Inflammatory macrophage treated with lipopolysaccharide for 4 hours (primary cell): ENCODE results near the gene TMED7.
A peak's percentile ranks its signal among the peaks of the same experiment; 100 is the strongest.

ENCODE experiments used
- DNase-seq: peaks from one replicate; pipeline ENCODE4 v3.0.0-alpha.2; 2020

The TMED7 gene

GRCh38 chr5:115626445-115626823, 598 bp upstream of the TMED7 start:
- DNase-seq: no peak

- peak; percentile 16 for DNase-seq
Measured at GRCh38 chr5:115624994-115625393, 842 bp downstream of the TMED7 start.

- DNase-seq: no peak
Measured at GRCh38 chr5:115623658-115624057, 2.2 kb downstream of the TMED7 start.

GRCh38 chr5:115621365-115621900, 4.4 kb downstream of the TMED7 start:
- no peak for DNase-seq

GRCh38 chr5:115616892-115617291, 8.9 kb downstream of the TMED7 start:
- no peak for DNase-seq

- no peak for DNase-seq
Measured at GRCh38 chr5:115616472-115616871, 9.4 kb downstream of the TMED7 start.

GRCh38 chr5:115611873-115612272, 14.0 kb downstream of the TMED7 start:
- DNase-seq: no peak

- DNase-seq: no peak
Measured at GRCh38 chr5:115607935-115608334, 17.9 kb downstream of the TMED7 start.

GRCh38 chr5:115605436-115605835, 20.4 kb downstream of the TMED7 start:
- DNase-seq: no peak

GRCh38 chr5:115602591-115603125, 23.2 kb downstream of the TMED7 start:
- DNase-seq: no peak

GRCh38 chr5:115601701-115602590, 23.9 kb downstream of the TMED7 start, which contains the start of gene TICAM2:
TICAM2 (minus strand) TSS chr5:115602479; CDS start chr5:115581256, 21,223 bp downstream.
- peak; percentile 89 for DNase-seq

- DNase-seq: no peak
Measured at GRCh38 chr5:115600766-115601165, 25.1 kb downstream of the TMED7 start.

- DNase-seq: no peak
Measured at GRCh38 chr5:115599924-115600323, 25.9 kb downstream of the TMED7 start.

GRCh38 chr5:115599502-115599901, 26.3 kb downstream of the TMED7 start:
- DNase-seq: peak; percentile 79

GRCh38 chr5:115594128-115595047, 31.4 kb downstream of the TMED7 start:
- no peak for DNase-seq

- DNase-seq: no peak
Measured at GRCh38 chr5:115589043-115589442, 36.8 kb downstream of the TMED7 start.

GRCh38 chr5:115588640-115589039, 37.2 kb downstream of the TMED7 start:
- DNase-seq: no peak

- DNase-seq: peak; percentile 50
Measured at GRCh38 chr5:115586525-115587146, 39.2 kb downstream of the TMED7 start.

GRCh38 chr5:115585265-115585664, 40.6 kb downstream of the TMED7 start:
- no peak for DNase-seq

GRCh38 chr5:115584501-115584900, 41.3 kb downstream of the TMED7 start:
- no peak for DNase-seq

GRCh38 chr5:115583474-115583873, 42.4 kb downstream of the TMED7 start:
- DNase-seq: no peak

GRCh38 chr5:115580941-115581340, 44.9 kb downstream of the TMED7 start:
- no peak for DNase-seq

- DNase-seq: no peak
Measured at GRCh38 chr5:115579747-115580173, 46.1 kb downstream of the TMED7 start.
